Measurements from ENCODE around the gene PRM1.

The PRM1 gene

DNA sequence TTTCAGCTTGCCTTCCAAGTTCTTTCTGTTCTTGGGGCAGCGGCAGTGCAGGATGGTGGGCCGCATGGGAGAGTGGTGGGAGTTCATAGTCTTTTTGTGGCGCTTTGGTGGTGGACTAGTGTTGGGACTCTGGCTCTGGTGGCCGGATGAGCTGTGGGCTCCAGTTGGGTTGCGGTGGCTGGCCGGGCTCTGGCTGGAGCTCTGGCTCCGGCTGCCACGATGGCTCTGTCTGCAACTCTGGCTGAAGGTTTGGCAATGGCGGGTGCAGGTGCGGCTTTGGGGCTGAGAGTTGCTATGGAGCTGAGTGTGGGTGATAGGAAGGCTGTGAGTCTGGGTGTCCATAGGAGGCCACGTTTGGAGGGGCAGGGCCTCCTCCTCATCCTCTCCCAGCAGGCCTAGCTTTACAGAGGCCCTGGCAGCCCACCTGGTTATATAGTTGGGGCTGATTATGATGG is 12.2 kb downstream of the PRM1 start, which contains the start of gene TNP2:
TNP2 (minus strand) TSS at position 405 of the 455 bp plus-strand sequence; CDS start at position 342, 63 bp downstream.
- no peaks in the 10 kb centered on the region for H3F3A ChIP-seq (ENCODE audit: control insufficient read depth, insufficient read depth)
- H3K27ac ChIP-seq (ENCODE audit: low read depth, low read length), result no peak within 1 kb of the TSS
- H3K4me2 ChIP-seq (ENCODE audit: low read length), result no peak within 1 kb of the TSS
- no peaks in the 10 kb centered on the region for H3K9me2 ChIP-seq (replicated peaks; ENCODE audit: control insufficient read depth, low read length)
- H3K4me3 ChIP-seq (ENCODE audit: low read length), result no peak within 1 kb of the TSS
- no peaks in the 10 kb centered on the region for H3K9me3 ChIP-seq (ENCODE audit: control insufficient read depth, insufficient read depth, low read length)
- H3K79me2 ChIP-seq (ENCODE audit: control insufficient read depth, low read length), result no peaks in the 10 kb centered on the region
- TF ChIP-seq, protein P1, sequence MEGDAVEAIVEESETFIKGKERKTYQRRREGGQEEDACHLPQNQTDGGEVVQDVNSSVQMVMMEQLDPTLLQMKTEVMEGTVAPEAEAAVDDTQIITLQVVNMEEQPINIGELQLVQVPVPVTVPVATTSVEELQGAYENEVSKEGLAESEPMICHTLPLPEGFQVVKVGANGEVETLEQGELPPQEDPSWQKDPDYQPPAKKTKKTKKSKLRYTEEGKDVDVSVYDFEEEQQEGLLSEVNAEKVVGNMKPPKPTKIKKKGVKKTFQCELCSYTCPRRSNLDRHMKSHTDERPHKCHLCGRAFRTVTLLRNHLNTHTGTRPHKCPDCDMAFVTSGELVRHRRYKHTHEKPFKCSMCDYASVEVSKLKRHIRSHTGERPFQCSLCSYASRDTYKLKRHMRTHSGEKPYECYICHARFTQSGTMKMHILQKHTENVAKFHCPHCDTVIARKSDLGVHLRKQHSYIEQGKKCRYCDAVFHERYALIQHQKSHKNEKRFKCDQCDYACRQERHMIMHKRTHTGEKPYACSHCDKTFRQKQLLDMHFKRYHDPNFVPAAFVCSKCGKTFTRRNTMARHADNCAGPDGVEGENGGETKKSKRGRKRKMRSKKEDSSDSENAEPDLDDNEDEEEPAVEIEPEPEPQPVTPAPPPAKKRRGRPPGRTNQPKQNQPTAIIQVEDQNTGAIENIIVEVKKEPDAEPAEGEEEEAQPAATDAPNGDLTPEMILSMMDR (IDR thresholded peaks at IDR 0.05; ENCODE audit: low read depth, low read length, poor library complexity, severe bottlenecking), result no peak
- TF ChIP-seq EZH2phosphoT487 (IDR thresholded peaks at IDR 0.05; ENCODE audit: borderline replicate concordance, low read length), result no peak
- no peaks in the 10 kb centered on the region for H4K20me1 ChIP-seq (ENCODE audit: control insufficient read depth, insufficient read depth, low read depth, low read length)
- no peaks in the 10 kb centered on the region for H3K36me3 ChIP-seq (ENCODE audit: control insufficient read depth, low read length)
- H3K4me1 ChIP-seq (ENCODE audit: control insufficient read depth, low read length), result peaks cover 12% of the 10 kb centered on the region
- no peaks in the 10 kb centered on the region for H3K27me3 ChIP-seq (ENCODE audit: control insufficient read depth, low read length)

DNA sequence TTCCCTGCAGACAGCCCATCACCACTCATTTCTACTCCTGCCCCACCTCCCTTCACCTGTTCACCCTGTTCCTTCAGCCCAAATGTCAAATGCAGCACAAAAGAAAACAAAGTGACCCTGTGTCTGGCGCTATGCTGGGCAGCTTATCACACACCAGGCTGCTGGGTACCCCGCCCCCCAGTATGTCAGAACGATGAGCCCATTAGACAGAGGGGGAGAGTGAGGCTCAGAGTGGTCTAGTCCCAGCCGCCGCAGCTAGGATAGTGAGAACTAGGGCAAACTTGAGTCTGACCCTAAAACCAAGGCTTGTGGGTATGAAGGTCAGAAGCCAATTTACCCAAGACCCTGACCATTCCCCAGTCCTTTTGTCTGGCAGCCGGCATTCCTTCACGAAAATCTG is 16.0 kb downstream of the PRM1 start:
- Histone ChIP-seq H3K36me3 (ENCODE audit: control insufficient read depth, low read length) (no peaks in the 10 kb centered on the region), H3F3A (ENCODE audit: control insufficient read depth, insufficient read depth) (no peaks in the 10 kb centered on the region), H3K4me3 (ENCODE audit: low read length) (no peak overlapping the region), H3K27me3 (ENCODE audit: control insufficient read depth, low read length) (no peaks in the 10 kb centered on the region), H3K4me1 (ENCODE audit: control insufficient read depth, low read length) (peaks cover 22% of the 10 kb centered on the region), H3K27ac (ENCODE audit: low read depth, low read length) (no peak overlapping the region), H3K9me3 (ENCODE audit: control insufficient read depth, insufficient read depth, low read length) (no peaks in the 10 kb centered on the region), H4K20me1 (ENCODE audit: control insufficient read depth, insufficient read depth, low read depth, low read length) (no peaks in the 10 kb centered on the region), H3K4me2 (ENCODE audit: low read length) (no peak overlapping the region), H3K9me2 (replicated peaks; ENCODE audit: control insufficient read depth, low read length) (no peaks in the 10 kb centered on the region), H3K79me2 (ENCODE audit: control insufficient read depth, low read length) (no peaks in the 10 kb centered on the region)
- no peak for TF ChIP-seq EZH2phosphoT487 (IDR thresholded peaks at IDR 0.05; ENCODE audit: borderline replicate concordance, low read length)
- TF ChIP-seq, protein P1 (IDR thresholded peaks at IDR 0.05; ENCODE audit: low read depth, low read length, poor library complexity, severe bottlenecking), result no peak

DNA sequence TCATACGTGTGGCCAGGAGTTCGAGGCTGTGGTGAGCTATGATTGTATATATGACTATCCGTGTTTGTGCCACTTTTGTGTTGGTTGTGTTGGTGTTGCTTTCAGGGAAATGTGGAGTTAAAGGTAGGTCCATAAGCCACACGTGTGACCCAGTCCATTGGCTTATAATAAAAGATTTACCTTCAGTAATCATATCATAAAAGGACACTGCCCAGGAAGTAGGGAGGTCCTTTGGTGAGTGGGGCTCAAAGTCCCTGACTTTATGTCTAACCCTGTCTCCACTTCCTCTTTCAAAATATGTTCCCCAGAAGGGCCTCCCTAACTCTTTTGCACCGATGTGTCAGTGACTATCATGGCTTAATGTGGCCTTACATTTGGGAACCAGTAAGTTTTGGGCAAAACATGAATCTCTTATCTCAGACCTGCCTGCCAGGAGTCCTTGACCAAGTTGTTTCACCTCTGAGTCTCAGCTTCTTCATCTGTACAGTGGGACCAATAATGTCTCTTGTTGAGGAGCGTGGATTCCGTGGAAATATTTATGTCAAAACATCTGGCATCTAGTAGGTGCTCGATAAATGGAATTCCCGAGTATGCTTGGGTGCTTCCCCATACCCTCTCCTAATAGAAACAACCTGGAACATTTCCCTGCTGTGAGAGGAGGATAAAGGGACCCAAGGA is 16.8 kb downstream of the PRM1 start:
- Histone ChIP-seq H4K20me1 (ENCODE audit: control insufficient read depth, insufficient read depth, low read depth, low read length) (no peaks in the 10 kb centered on the region), H3F3A (ENCODE audit: control insufficient read depth, insufficient read depth) (no peaks in the 10 kb centered on the region), H3K36me3 (ENCODE audit: control insufficient read depth, low read length) (no peaks in the 10 kb centered on the region), H3K9me2 (replicated peaks; ENCODE audit: control insufficient read depth, low read length) (no peaks in the 10 kb centered on the region), H3K27me3 (ENCODE audit: control insufficient read depth, low read length) (no peaks in the 10 kb centered on the region), H3K4me2 (ENCODE audit: low read length) (peak overlapping the region; percentile 45), H3K4me1 (ENCODE audit: control insufficient read depth, low read length) (peaks cover 22% of the 10 kb centered on the region), H3K27ac (ENCODE audit: low read depth, low read length) (no peak overlapping the region), H3K9me3 (ENCODE audit: control insufficient read depth, insufficient read depth, low read length) (no peaks in the 10 kb centered on the region), H3K4me3 (ENCODE audit: low read length) (peak overlapping the region; percentile 14), H3K79me2 (ENCODE audit: control insufficient read depth, low read length) (no peaks in the 10 kb centered on the region)
- TF ChIP-seq EZH2phosphoT487 (IDR thresholded peaks at IDR 0.05; ENCODE audit: borderline replicate concordance, low read length), result no peak
- TF ChIP-seq, protein P1 (IDR thresholded peaks at IDR 0.05; ENCODE audit: low read depth, low read length, poor library complexity, severe bottlenecking), result no peak

Measured in DOHH2 (cell line).